HCT116 (cell line): Measurements from ENCODE around the gene ZWILCH. TPM values are rescaled to one million over a fixed set of nuclear protein-coding genes. Genes with fewer than 3 reads are reported as not detected.

Experiments used
- ATAC-seq: fragments of 200-7000 bp; cut with Tn5 transposase; 2 replicates; pipeline ENCODE4 v1.9.1; 2020; ENCODE audit warnings: mild to moderate bottlenecking, moderate library complexity
- Bru-seq: library from RNA; stranded (reverse); fragments of 400-500 nt; gene quantifications from one replicate; lab custom pipeline; 2021; lab: Mats Ljungman, UMichigan
- BruChase-seq, 2 experiments: library from RNA; stranded (reverse); fragments of 400-500 nt; gene quantifications; one replicate each; lab custom pipeline; 2021; lab: Mats Ljungman, UMichigan
- BruUV-seq: library from RNA; stranded (reverse); fragments of 400-500 nt; replicated peaks from 2 replicates; lab custom pipeline; 2021; lab: Mats Ljungman, UMichigan
- CTCF ChIA-PET: fragments of 300-600 bp; sonication (Branson Sonifier 250); formaldehyde crosslinking; loops from one replicate; lab custom pipeline; 2021; ENCODE audit warnings: antibody characterized with exemption; lab: Charles Lee
- POLR2A ChIA-PET: fragments of 300-600, 350-600 bp; sonication (Branson Sonifier 250); formaldehyde crosslinking; loops from one replicate; lab custom pipeline; 2021; ENCODE audit warnings: antibody characterized with exemption; lab: Charles Lee
- RAD21 ChIA-PET, 2 experiments: fragments of 300-600 bp; sonication (Branson Sonifier 250); formaldehyde crosslinking; loops; one replicate each; lab custom pipeline; 2023; ENCODE audit warnings: low total read pairs in 2 of 2; ENCODE audit not compliant: uncharacterized antibody in 2 of 2, unreplicated experiment in 2 of 2, low non-redundant PET in 1 of 2; lab: Charles Lee
- DNase-seq: peaks from one replicate; pipeline ENCODE4 v3.0.0-alpha.2; 2010; ENCODE audit warnings: low read depth, low spot score
- H2AFZ ChIP-seq: fragments of 200-600 bp; shearing (Covaris generic), sonication (generic); 2 replicates; pipeline ENCODE4 v1.6.1; 2017; ENCODE audit warnings: low read depth, mixed run types, mixed read lengths, antibody characterized with exemption, low read length; ENCODE audit not compliant: poor library complexity, severe bottlenecking
- H3K27ac ChIP-seq: 2 replicates; pipeline ENCODE4 v1.5.1; 2012; ENCODE audit warnings: low read depth, low read length
- H3K27me3 ChIP-seq: fragments of 200-600 bp; sonication (generic); 2 replicates; pipeline ENCODE4 v1.6.1; 2016; ENCODE audit warnings: mixed run types, low read length, mixed read lengths; ENCODE audit not compliant: insufficient read depth
- H3K36me3 ChIP-seq, 2 experiments: fragments of 200-500 bp in 1 of 2; fragments of 200-600 bp in 1 of 2; sonication (Bioruptor generic) in 1 of 2; sonication (generic) in 1 of 2; 2 replicates each; pipeline versions ENCODE4 v1.5.1 to v1.6.1; 2014 to 2016; ENCODE audit warnings: low read length in 2 of 2, inconsistent platforms in 1 of 2, mixed read lengths in 1 of 2, mixed run types in 1 of 2; ENCODE audit not compliant: insufficient read depth in 2 of 2, control insufficient read depth in 1 of 2
- H3K4me1 ChIP-seq, 2 experiments: fragments of 200-600 bp in 1 of 2; sonication (generic) in 1 of 2; 2 replicates each; pipeline versions ENCODE4 v1.5.1 to v1.6.1; 2012 to 2017; ENCODE audit warnings: low read length in 2 of 2, inconsistent platforms in 1 of 2, mild to moderate bottlenecking in 1 of 2, mixed read lengths in 1 of 2, mixed run types in 1 of 2, moderate library complexity in 1 of 2; ENCODE audit not compliant: insufficient read depth in 2 of 2, control insufficient read depth in 1 of 2
- H3K4me2 ChIP-seq: fragments of 200-600 bp; sonication (generic); 2 replicates; pipeline ENCODE4 v1.6.1; 2017; ENCODE audit warnings: mixed run types, low read length, mixed read lengths
- H3K4me3 ChIP-seq, 2 experiments: fragments of 200-600 bp in 1 of 2; sonication (generic) in 1 of 2; replicated peaks in 1 of 2; 2 replicates each; pipeline ENCODE4 v1.5.1; 2011 to 2016; ENCODE audit warnings: low read length in 2 of 2, control low read depth in 1 of 2, low read depth in 1 of 2, mild to moderate bottlenecking in 1 of 2, mixed read lengths in 1 of 2, mixed run types in 1 of 2
- H3K79me2 ChIP-seq: fragments of 200-600 bp; sonication (generic); 2 replicates; pipeline ENCODE4 v1.6.1; 2017; ENCODE audit warnings: mild to moderate bottlenecking, mixed run types, low read length, moderate library complexity, mixed read lengths; ENCODE audit not compliant: insufficient read depth
- H3K9ac ChIP-seq: fragments of 200-600 bp; sonication (generic); 2 replicates; pipeline ENCODE4 v1.6.1; 2016; ENCODE audit warnings: low read length, mixed read lengths
- H3K9me2 ChIP-seq: fragments of 200-600 bp; sonication (generic), shearing (Covaris generic); 2 replicates; pipeline ENCODE4 v1.6.1; 2017; ENCODE audit warnings: mixed run types, mild to moderate bottlenecking, moderate library complexity; ENCODE audit not compliant: insufficient read depth
- H3K9me3 ChIP-seq, 2 experiments: fragments of 200-500 bp in 1 of 2; fragments of 200-600 bp in 1 of 2; sonication (Bioruptor generic) in 1 of 2; sonication (generic) in 1 of 2; 2 replicates each; pipeline ENCODE4 v1.6.1; 2014 to 2017; ENCODE audit warnings: low read length in 2 of 2, mixed read lengths in 2 of 2, inconsistent platforms in 1 of 2, low read depth in 1 of 2, mild to moderate bottlenecking in 1 of 2, mixed run types in 1 of 2, moderate library complexity in 1 of 2; ENCODE audit not compliant: control insufficient read depth in 1 of 2, insufficient read depth in 1 of 2
- H4K20me1 ChIP-seq: fragments of 200-600 bp; sonication (generic), shearing (Covaris generic); 2 replicates; pipeline ENCODE4 v1.6.1; 2017; ENCODE audit warnings: mixed run types, mild to moderate bottlenecking, moderate library complexity; ENCODE audit not compliant: insufficient read depth
- ATF3 ChIP-seq: IDR thresholded peaks from 2 replicates; pipeline ENCODE4 v1.6.1; 2012
- CBX3 ChIP-seq: IDR thresholded peaks from 2 replicates; pipeline ENCODE4 v1.6.1; 2012; ENCODE audit warnings: low read depth
- ELF1 ChIP-seq: IDR thresholded peaks from 2 replicates; pipeline ENCODE4 v1.6.1; 2012; ENCODE audit warnings: low read depth, borderline replicate concordance
- MAX ChIP-seq: IDR thresholded peaks from 2 replicates; pipeline ENCODE4 v1.6.1; 2012
- POLR2A ChIP-seq: IDR thresholded peaks from 2 replicates; pipeline ENCODE4 v1.7.0; 2011; ENCODE audit warnings: borderline replicate concordance; ENCODE audit not compliant: insufficient read depth, insufficient read length; ENCODE audit errors: extremely low read depth
- POLR2AphosphoS5 ChIP-seq: IDR thresholded peaks from 2 replicates; pipeline ENCODE4 v1.6.1; 2011; ENCODE audit warnings: mild to moderate bottlenecking, low read depth, low read length, moderate library complexity
- SIN3A ChIP-seq: IDR thresholded peaks from 2 replicates; pipeline ENCODE4 v1.6.1; 2012; ENCODE audit warnings: low read depth
- SP1 ChIP-seq: IDR thresholded peaks from 2 replicates; pipeline ENCODE4 v1.6.1; 2012; ENCODE audit warnings: low read depth
- TCF7L2 ChIP-seq: IDR thresholded peaks from 2 replicates; pipeline ENCODE4 v1.7.0; 2011; ENCODE audit warnings: borderline replicate concordance, inconsistent platforms; ENCODE audit not compliant: insufficient read depth, insufficient read length; ENCODE audit errors: extremely low read depth
- YY1 ChIP-seq: IDR thresholded peaks from 2 replicates; pipeline ENCODE4 v1.6.1; 2011; ENCODE audit warnings: low read length, low read depth, moderate library complexity, mild to moderate bottlenecking; ENCODE audit not compliant: insufficient replicate concordance; ENCODE audit errors: extremely low read depth
- intact Hi-C: fragments of 100-400 bp; cut with micrococcal nuclease; formaldehyde crosslinking; loops from 2 replicates; pipeline ENCODE4 v1.10.0; 2022
- long read RNA-seq: library from polyadenylated mRNA; unstranded; transcript quantifications from one replicate; pipeline ENCODE4 v2.0.0, GENCODE V29; 2021; ENCODE audit not compliant: unreplicated experiment
- polyA plus RNA-seq: library from polyadenylated mRNA; unstranded; fragments of >200 nt; gene quantifications from 2 replicates; pipeline ENCODE4 v1.2.1, GENCODE V29; 2012; ENCODE audit warnings: missing spikeins
- total RNA-seq: library from RNA; stranded (reverse); gene quantifications from one replicate; pipeline ENCODE4 v1.2.1, GENCODE V29; 2021; ENCODE audit not compliant: unreplicated experiment
- TF ChIP-seq, protein P1 (sequence below): IDR thresholded peaks from 2 replicates; pipeline ENCODE4 v1.6.1; 2011; ENCODE audit warnings: mild to moderate bottlenecking, low read length, moderate library complexity; ENCODE audit not compliant: insufficient replicate concordance; ENCODE audit errors: extremely low read depth

Gene ZWILCH
- total RNA-seq (25.8 TPM), Bru-seq, nascent RNA (percentile 63 among the genes with signal in this experiment), BruChase-seq, experiment 1, labeled RNA remaining after a 6-hour chase (percentile 73 among the genes with signal in this experiment), BruChase-seq, experiment 2, labeled RNA remaining after a 2-hour chase (percentile 74 among the genes with signal in this experiment)
- 8.7 and 9.8 TPM in 2 replicates for polyA plus RNA-seq
- long read RNA-seq, transcript ZWILCH-202 (19 exons, 3,256 nt) = minor isoform, 7 of 79 reads
- long read RNA-seq, transcript ZWILCH-201 (19 exons, 3,960 nt) = major isoform, 47 of 79 reads
- long read RNA-seq, partial matches to known transcripts = 11 of 79 reads
- long read RNA-seq, other reads (novel, unspliced or antisense) = 12 of 79 reads

GRCh38 chr15:66504563-66505429, at the start of gene ZWILCH, which contains the start of gene RPL4:
TSS of gene ZWILCH (plus strand) at chr15:66505326. CDS start at chr15:66505339, 13 bp downstream.
TSS of gene RPL4 (minus strand) at chr15:66504855. CDS start at chr15:66504790, 65 bp downstream.
- POLR2A ChIA-PET = interaction anchor here (0.8 to 1.0 kb wide), 4 partner anchors 10 to 62 kb away, joined by 3 read pairs; partner anchors contain the start of gene LCTL
- intact Hi-C loops = no loop called here
- peaks cover 46 to 47% of the 10 kb centered on the region in 2 experiments for H3K36me3 ChIP-seq

More at GRCh38 chr15:66504563-66505429, at the start of gene ZWILCH, which contains the start of gene RPL4:
- Histone ChIP-seq H3K9me2 (no peaks in the 10 kb centered on the region), H3K9me3 (no peaks in the 10 kb centered on the region), H3K9ac (peak within 1 kb of the TSS; percentile 99), H3K27ac (peak within 1 kb of the TSS; percentile 86), H3K79me2 (peaks cover 88% of the 10 kb centered on the region), H2AFZ (peak within 1 kb of the TSS; percentile 93), H3K4me1 (peaks cover 4 to 27% of the 10 kb centered on the region in 2 experiments; a peak in 3 of 4 replicates), H3K4me2 (peak within 1 kb of the TSS; percentile 86), H3K4me3 (peak within 1 kb of the TSS; percentile 90 to 98), H3K27me3 (no peaks in the 10 kb centered on the region), H4K20me1 (peaks cover 32% of the 10 kb centered on the region; the same call in 1 of the 2 replicates)
- peak; percentile 94 for TF ChIP-seq POLR2AphosphoS5
- peak; percentile 51 for TF ChIP-seq SP1
- peak; percentile 81 for TF ChIP-seq MAX
- TF ChIP-seq ELF1 = peak; percentile 39; the same call in 1 of the 2 replicates
- TF ChIP-seq TCF7L2 = no peak
- peak; percentile 77 for TF ChIP-seq SIN3A
- TF ChIP-seq YY1 = peak; percentile 85
- no peak for TF ChIP-seq ATF3
- TF ChIP-seq, protein P1, sequence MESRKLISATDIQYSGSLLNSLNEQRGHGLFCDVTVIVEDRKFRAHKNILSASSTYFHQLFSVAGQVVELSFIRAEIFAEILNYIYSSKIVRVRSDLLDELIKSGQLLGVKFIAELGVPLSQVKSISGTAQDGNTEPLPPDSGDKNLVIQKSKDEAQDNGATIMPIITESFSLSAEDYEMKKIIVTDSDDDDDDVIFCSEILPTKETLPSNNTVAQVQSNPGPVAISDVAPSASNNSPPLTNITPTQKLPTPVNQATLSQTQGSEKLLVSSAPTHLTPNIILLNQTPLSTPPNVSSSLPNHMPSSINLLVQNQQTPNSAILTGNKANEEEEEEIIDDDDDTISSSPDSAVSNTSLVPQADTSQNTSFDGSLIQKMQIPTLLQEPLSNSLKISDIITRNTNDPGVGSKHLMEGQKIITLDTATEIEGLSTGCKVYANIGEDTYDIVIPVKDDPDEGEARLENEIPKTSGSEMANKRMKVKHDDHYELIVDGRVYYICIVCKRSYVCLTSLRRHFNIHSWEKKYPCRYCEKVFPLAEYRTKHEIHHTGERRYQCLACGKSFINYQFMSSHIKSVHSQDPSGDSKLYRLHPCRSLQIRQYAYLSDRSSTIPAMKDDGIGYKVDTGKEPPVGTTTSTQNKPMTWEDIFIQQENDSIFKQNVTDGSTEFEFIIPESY = peak; percentile 88
- TF ChIP-seq POLR2A = peak; percentile 93
- TF ChIP-seq CBX3 = no peak
- ChIA-PET CTCF (no interaction called here), RAD21 (no interaction called here)
- DNase-seq (peak; percentile 76), ATAC-seq (peak; percentile 82)
- no TSS peak for BruUV-seq
